ENCODE results near the gene SLC22A17. TPM values are rescaled to one million over a fixed set of nuclear protein-coding genes. Genes with fewer than 3 reads are reported as not detected.
A peak's percentile ranks its signal among the peaks of the same experiment; 100 is the strongest.

The SLC22A17 gene
- total and polyA plus RNA-seq, 9 of the 15 experiments (the other 6 are each of a cell fraction or from before 2014, with no cell fraction given): 0.07 to 0.09 TPM; not detected in 7

- TF ChIP-seq, protein P1, sequence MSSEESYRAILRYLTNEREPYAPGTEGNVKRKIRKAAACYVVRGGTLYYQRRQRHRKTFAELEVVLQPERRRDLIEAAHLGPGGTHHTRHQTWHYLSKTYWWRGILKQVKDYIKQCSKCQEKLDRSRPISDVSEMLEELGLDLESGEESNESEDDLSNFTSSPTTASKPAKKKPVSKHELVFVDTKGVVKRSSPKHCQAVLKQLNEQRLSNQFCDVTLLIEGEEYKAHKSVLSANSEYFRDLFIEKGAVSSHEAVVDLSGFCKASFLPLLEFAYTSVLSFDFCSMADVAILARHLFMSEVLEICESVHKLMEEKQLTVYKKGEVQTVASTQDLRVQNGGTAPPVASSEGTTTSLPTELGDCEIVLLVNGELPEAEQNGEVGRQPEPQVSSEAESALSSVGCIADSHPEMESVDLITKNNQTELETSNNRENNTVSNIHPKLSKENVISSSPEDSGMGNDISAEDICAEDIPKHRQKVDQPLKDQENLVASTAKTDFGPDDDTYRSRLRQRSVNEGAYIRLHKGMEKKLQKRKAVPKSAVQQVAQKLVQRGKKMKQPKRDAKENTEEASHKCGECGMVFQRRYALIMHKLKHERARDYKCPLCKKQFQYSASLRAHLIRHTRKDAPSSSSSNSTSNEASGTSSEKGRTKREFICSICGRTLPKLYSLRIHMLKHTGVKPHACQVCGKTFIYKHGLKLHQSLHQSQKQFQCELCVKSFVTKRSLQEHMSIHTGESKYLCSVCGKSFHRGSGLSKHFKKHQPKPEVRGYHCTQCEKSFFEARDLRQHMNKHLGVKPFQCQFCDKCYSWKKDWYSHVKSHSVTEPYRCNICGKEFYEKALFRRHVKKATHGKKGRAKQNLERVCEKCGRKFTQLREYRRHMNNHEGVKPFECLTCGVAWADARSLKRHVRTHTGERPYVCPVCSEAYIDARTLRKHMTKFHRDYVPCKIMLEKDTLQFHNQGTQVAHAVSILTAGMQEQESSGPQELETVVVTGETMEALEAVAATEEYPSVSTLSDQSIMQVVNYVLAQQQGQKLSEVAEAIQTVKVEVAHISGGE (CRISPR knock-in tag; IDR thresholded peaks at IDR 0.05): peak in 1 of 3 experiments; percentile 16; a peak in 1 of 6 replicates
- TF ChIP-seq MAFK (IDR thresholded peaks at IDR 0.05; ENCODE audit: low read length): no peak
- no peak for TF ChIP-seq MEF2A (IDR thresholded peaks at IDR 0.05; ENCODE audit: control insufficient read depth, low read depth, low read length)
- TF ChIP-seq ZKSCAN1 (IDR thresholded peaks at IDR 0.05; ENCODE audit: low read depth, low read length): no peak
- no peak for TF ChIP-seq ZNF507 (tag; conservative IDR thresholded peaks at IDR 0.05)
- peak; percentile 45 for TF ChIP-seq MEIS2 (IDR thresholded peaks at IDR 0.05; ENCODE audit: partially characterized antibody)
- no peak for TF ChIP-seq ARNT (IDR thresholded peaks at IDR 0.05)
- TF ChIP-seq ZC3H8 (IDR thresholded peaks at IDR 0.05): no peak
- TF ChIP-seq NR2C2 (CRISPR knock-in tag; IDR thresholded peaks at IDR 0.05): no peak
- no peak for TF ChIP-seq NR2C2 (tag; IDR thresholded peaks at IDR 0.05)
These were observed 6.5 kb downstream of the SLC22A17 start (continued) for GRCh38 chr14:23345987-23346692.
